ENCODE measurements around the gene SLC1A3.

The SLC1A3 gene

GRCh38 chr5:36688722-36689121, 82.3 kb downstream of the SLC1A3 start:
- peaks cover 21 to 39% of the 10 kb centered on the region in 2 donors for H3K4me1 Mint-ChIP-seq
- H3K9me3 Mint-ChIP-seq, result no peaks in the 10 kb centered on the region
- H3K4me3 Mint-ChIP-seq, result no peak overlapping the region
- DNase-seq (no peak), ATAC-seq (replicated peaks) (no peak)
- H3K27ac Mint-ChIP-seq, result no peak overlapping the region
- no peaks in the 10 kb centered on the region for H3K27me3 Mint-ChIP-seq
- no peaks in the 10 kb centered on the region for H3K36me3 Mint-ChIP-seq

GRCh38 chr5:36689225-36689624, 82.8 kb downstream of the SLC1A3 start:
- Mint-ChIP-seq H3K27me3 (no peaks in the 10 kb centered on the region), H3K36me3 (no peaks in the 10 kb centered on the region), H3K4me1 (peaks cover 21 to 39% of the 10 kb centered on the region in 2 donors), H3K4me3 (peak overlapping the region; percentile 28 to 32), H3K27ac (peak overlapping the region; percentile 75), H3K9me3 (no peaks in the 10 kb centered on the region)
- ATAC-seq (replicated peaks) (peak; percentile 58 to 64), DNase-seq (peak; percentile 46)

- peaks cover 21 to 38% of the 10 kb centered on the region in 2 donors for H3K4me1 Mint-ChIP-seq
- no peaks in the 10 kb centered on the region for H3K36me3 Mint-ChIP-seq
- H3K27me3 Mint-ChIP-seq, result no peaks in the 10 kb centered on the region
- DNase-seq (peak; percentile 72), ATAC-seq (replicated peaks) (peak; percentile 77 to 81)
- H3K27ac Mint-ChIP-seq, result peak overlapping the region; percentile 98
- H3K9me3 Mint-ChIP-seq, result no peaks in the 10 kb centered on the region
- H3K4me3 Mint-ChIP-seq, result peak overlapping the region; percentile 87 to 89
Observed at GRCh38 chr5:36690041-36690961, 83.9 kb downstream of the SLC1A3 start.

GRCh38 chr5:36691226-36691625, 84.8 kb downstream of the SLC1A3 start:
- Mint-ChIP-seq H3K4me1 (peaks cover 21 to 34% of the 10 kb centered on the region in 2 donors), H3K4me3 (no peak overlapping the region), H3K27ac (no peak overlapping the region), H3K36me3 (no peaks in the 10 kb centered on the region), H3K27me3 (no peaks in the 10 kb centered on the region), H3K9me3 (no peaks in the 10 kb centered on the region)
- no peak for ATAC-seq (replicated peaks)
- no peak for DNase-seq

GRCh38 chr5:36691696-36692371, 85.4 kb downstream of the SLC1A3 start:
- H3K9me3 Mint-ChIP-seq, result no peaks in the 10 kb centered on the region
- H3K27ac Mint-ChIP-seq, result no peak overlapping the region
- ATAC-seq (replicated peaks) (no peak), DNase-seq (no peak)
- no peaks in the 10 kb centered on the region for H3K27me3 Mint-ChIP-seq
- H3K4me1 Mint-ChIP-seq, result peaks cover 21 to 37% of the 10 kb centered on the region in 2 donors
- H3K36me3 Mint-ChIP-seq, result no peaks in the 10 kb centered on the region
- H3K4me3 Mint-ChIP-seq, result no peak overlapping the region

- no peaks in the 10 kb centered on the region for H3K36me3 Mint-ChIP-seq
- peak; percentile 72 to 77 for ATAC-seq (replicated peaks)
- DNase-seq, result peak; percentile 61
- H3K9me3 Mint-ChIP-seq, result no peaks in the 10 kb centered on the region
- H3K4me1 Mint-ChIP-seq, result peaks cover 21 to 37% of the 10 kb centered on the region in 2 donors
- H3K27ac Mint-ChIP-seq, result peak overlapping the region; percentile 51
- H3K4me3 Mint-ChIP-seq, result peak overlapping the region; percentile 82 to 84
- no peaks in the 10 kb centered on the region for H3K27me3 Mint-ChIP-seq
Observed at GRCh38 chr5:36692791-36693763, 86.7 kb downstream of the SLC1A3 start.

- DNase-seq, result no peak
- H3K27me3 Mint-ChIP-seq, result no peaks in the 10 kb centered on the region
Observed at GRCh38 chr5:36694351-36694750, 87.9 kb downstream of the SLC1A3 start.

GRCh38 chr5:36696059-36696673, 89.8 kb downstream of the SLC1A3 start:
- no peaks in the 10 kb centered on the region for H3K27me3 Mint-ChIP-seq
- no peak overlapping the region for H3K4me3 Mint-ChIP-seq
- ATAC-seq (replicated peaks), result peak; percentile 58 to 64
- peak; percentile 28 for DNase-seq
- H3K27ac Mint-ChIP-seq, result no peak overlapping the region
- no peaks in the 10 kb centered on the region for H3K9me3 Mint-ChIP-seq
- peaks cover 0 to 3% of the 10 kb centered on the region in 2 donors for H3K36me3 Mint-ChIP-seq
- H3K4me1 Mint-ChIP-seq, result peaks cover 17 to 28% of the 10 kb centered on the region in 2 donors

More at GRCh38 chr5:36694351-36694750, 87.9 kb downstream of the SLC1A3 start:
- Mint-ChIP-seq H3K4me1 (peaks cover 18 to 32% of the 10 kb centered on the region in 2 donors), H3K36me3 (peaks cover 0 to 2% of the 10 kb centered on the region in 2 donors), H3K4me3 (no peak overlapping the region), H3K9me3 (no peaks in the 10 kb centered on the region), H3K27ac (no peak overlapping the region)
- no peak for ATAC-seq (replicated peaks)

- H3K4me3 Mint-ChIP-seq, result no peak overlapping the region
- peaks cover 6 to 7% of the 10 kb centered on the region in 2 donors for H3K36me3 Mint-ChIP-seq
- ATAC-seq (replicated peaks), result no peak
- no peaks in the 10 kb centered on the region for H3K27me3 Mint-ChIP-seq
- H3K9me3 Mint-ChIP-seq, result peaks cover 0 to 2% of the 10 kb centered on the region in 2 donors
- H3K4me1 Mint-ChIP-seq, result peaks cover 25 to 41% of the 10 kb centered on the region in 2 donors
- no peak for DNase-seq
- H3K27ac Mint-ChIP-seq, result no peak overlapping the region
Observed at GRCh38 chr5:36698031-36698430, 91.6 kb downstream of the SLC1A3 start.

- Mint-ChIP-seq H3K4me1 (peaks cover 21 to 41% of the 10 kb centered on the region in 2 donors), H3K4me3 (no peak overlapping the region), H3K27ac (peak overlapping the region; percentile 14), H3K9me3 (peaks cover 0 to 2% of the 10 kb centered on the region in 2 donors), H3K27me3 (no peaks in the 10 kb centered on the region), H3K36me3 (peaks cover 24 to 26% of the 10 kb centered on the region in 2 donors)
- DNase-seq (no peak), ATAC-seq (replicated peaks) (peak; percentile 99 to 100)
Observed at GRCh38 chr5:36701085-36701698, 94.8 kb downstream of the SLC1A3 start.

- ATAC-seq (replicated peaks), result no peak
- peaks cover 21 to 38% of the 10 kb centered on the region in 2 donors for H3K4me1 Mint-ChIP-seq
- no peak for DNase-seq
- H3K4me3 Mint-ChIP-seq, result no peak overlapping the region
- H3K27ac Mint-ChIP-seq, result peak overlapping the region; percentile 38
- peaks cover 2 to 4% of the 10 kb centered on the region in 2 donors for H3K9me3 Mint-ChIP-seq
- H3K36me3 Mint-ChIP-seq, result peaks cover 25 to 33% of the 10 kb centered on the region in 2 donors
- H3K27me3 Mint-ChIP-seq, result no peaks in the 10 kb centered on the region
Observed at GRCh38 chr5:36703245-36703860, 96.9 kb downstream of the SLC1A3 start.

- Mint-ChIP-seq H3K4me1 (peaks cover 21 to 38% of the 10 kb centered on the region in 2 donors), H3K27me3 (no peaks in the 10 kb centered on the region), H3K27ac (no peak overlapping the region), H3K4me3 (no peak overlapping the region), H3K36me3 (peaks cover 27 to 40% of the 10 kb centered on the region in 2 donors), H3K9me3 (peaks cover 2 to 4% of the 10 kb centered on the region in 2 donors)
- DNase-seq, result no peak
- ATAC-seq (replicated peaks), result no peak
Observed at GRCh38 chr5:36704131-36704530, 97.7 kb downstream of the SLC1A3 start.
